GM04503 (cell line): ENCODE results near the gene TJP3.

Experiments
- DNase-seq: peaks from one replicate; pipeline ENCODE4 v3.0.0-alpha.2; 2012; ENCODE audit warnings: low read depth

TJP3 gene

DNA sequence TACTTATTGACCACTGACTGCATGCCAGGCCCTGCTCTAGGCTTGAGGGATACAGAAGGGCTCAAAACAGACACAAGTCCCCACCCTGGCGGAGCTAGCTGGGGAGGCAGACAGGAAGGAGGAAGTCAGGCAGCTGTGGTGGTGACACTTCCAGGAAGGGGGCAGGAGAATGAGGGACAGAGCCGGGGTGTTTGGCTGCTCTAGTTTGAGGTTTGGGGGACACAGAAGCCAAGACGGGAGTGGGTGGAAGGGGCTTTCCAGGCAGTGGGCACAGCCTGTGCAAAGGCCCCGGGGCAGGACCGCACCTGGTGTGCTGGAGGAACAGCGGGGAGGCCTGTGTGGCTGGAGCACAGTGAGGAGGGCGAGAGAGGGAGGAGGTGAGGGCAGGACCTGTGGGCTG, 58.3 kb downstream of the TJP3 start:
- DNase-seq, result no peak

DNA sequence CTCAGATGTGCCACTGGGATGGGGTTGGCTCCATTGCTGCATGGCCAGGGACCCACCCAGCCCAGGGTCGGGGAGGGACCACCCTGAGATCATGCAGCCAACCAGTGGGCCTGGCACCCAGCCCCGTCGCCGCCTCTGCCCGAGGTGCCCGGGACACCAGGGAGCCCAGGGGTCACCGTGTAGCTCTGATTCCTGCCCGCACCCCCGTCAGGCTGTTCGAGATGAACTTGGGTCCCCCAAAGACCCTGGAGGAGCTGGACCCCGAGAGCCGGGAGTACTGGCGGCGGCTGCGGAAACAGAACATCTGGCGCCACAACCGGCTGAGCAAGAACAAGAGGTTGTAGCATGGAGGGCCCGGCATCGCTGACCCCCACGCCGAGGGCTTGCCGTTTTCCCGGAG, 58.9 kb downstream of the TJP3 start:
- DNase-seq, result no peak

DNA sequence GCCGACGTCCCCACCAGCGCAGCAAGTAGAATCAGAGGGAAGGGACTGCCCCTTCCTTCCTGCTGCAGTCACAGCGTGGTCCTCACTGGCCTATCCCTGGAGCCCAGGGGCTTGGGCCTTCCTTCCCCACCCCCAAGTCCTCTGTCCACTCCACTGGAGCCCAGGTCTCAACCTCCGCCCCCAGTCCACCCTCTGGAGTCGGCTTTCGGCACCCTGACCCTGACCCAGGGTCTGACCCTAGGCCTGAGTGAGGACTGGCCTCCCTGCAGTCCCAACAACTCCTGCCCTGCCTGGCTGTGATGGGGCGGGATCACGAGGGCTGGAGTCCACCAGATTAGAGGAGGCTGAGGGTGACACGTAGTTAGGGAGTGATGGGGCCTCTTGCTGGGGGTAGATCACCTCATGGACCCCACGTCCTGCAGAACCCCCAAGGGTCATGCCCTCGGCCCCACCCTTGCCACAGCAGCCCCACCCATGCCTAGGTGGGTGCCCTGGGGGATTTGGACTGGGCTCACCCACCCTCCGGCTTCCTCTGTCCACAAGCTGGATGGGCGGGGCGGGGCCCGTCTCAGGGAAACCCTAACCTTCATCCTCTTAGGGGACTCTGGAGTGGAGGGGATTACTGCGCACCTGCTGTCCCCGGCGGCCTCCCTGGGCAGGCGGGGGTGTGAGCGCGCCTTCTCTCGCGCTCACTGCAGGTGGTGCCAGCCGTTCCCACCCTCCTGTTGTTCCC, 60.0 kb downstream of the TJP3 start:
- DNase-seq, result no peak

DNA sequence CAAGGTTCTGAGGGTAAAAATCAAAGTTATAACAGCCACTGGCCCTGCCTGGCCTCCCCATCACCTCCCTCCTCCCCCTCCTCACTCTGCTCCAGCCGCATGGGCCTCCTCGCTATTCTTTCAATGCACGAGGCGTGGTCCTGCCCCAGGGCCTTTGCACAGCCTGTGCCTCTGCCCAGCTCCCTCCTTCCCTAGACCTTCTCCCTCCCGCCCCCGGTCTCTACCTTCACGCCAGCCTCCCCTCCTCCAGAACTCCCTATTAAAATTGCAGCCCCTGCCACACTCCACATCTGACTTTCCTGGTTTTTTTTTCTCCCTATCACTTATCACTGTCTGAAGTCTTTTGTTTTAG, 60.5 kb downstream of the TJP3 start:
- no peak for DNase-seq

DNA sequence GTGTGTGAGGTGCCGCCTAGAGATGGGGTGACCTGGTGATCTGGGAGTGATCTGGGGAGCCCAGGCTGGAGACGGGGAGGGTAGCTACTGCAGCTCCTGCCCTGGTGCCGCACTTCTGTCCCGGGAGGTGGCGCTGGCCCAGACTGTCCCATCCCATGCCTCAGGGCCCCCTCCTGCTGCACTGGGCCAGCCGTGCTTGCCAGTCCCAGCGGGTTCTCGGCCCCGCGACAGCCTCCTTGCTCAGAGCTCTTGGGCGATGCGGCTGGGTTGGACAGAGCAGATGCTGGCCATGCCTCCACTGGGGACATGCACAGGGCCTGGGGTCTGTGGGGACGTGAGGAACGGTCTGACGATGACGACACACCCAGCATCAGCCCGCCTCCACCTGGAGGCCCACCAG, 61.3 kb downstream of the TJP3 start:
- no peak for DNase-seq

- DNase-seq, result no peak
These were observed 62.2 kb downstream of the TJP3 start for GRCh38 chr19:3770136-3770999.

DNA sequence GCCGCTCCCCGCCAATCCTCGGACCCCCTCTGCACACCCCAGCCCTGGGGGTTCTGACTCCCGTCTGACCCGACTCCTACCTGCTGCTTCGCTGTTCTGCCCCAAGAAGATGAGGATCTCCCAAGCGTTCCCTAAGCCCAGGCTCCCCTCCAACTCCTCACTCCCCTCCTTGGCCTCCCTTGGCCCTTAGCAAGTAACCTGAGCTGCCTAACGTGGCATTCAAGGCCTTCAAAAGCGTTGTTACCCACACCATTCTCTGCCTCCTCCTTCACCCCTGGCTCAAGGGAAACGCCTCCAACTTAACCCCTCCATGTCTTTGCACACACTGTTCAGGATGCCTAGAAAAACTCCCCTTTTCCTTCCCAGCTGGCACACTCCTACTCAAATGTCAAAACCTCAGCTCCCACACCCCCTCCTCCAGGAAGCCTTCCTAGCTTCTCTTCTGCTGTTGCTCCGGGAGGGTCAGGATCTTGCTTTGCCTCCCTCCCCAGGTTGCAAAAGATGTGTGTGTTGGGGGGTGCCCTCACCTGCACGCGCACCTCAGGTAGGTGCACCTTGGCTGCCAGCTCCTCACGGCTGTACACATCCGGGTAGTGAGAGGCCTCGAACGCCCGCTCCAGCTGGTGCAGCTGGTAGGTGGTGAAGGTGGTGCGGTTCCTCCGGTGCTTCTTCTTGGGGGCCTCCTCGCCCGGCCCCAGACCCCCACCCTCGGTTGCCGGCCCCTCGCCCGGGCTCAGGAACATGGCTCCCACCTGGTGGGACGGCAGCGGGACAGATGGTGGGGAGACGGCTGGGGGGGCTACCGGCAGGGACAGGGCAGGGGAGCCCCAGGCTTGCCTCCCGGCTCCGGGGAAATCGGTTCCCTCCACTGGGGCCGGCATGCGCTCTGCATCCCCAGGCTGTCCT, 63.1 kb downstream of the TJP3 start:
- no peak for DNase-seq

DNA sequence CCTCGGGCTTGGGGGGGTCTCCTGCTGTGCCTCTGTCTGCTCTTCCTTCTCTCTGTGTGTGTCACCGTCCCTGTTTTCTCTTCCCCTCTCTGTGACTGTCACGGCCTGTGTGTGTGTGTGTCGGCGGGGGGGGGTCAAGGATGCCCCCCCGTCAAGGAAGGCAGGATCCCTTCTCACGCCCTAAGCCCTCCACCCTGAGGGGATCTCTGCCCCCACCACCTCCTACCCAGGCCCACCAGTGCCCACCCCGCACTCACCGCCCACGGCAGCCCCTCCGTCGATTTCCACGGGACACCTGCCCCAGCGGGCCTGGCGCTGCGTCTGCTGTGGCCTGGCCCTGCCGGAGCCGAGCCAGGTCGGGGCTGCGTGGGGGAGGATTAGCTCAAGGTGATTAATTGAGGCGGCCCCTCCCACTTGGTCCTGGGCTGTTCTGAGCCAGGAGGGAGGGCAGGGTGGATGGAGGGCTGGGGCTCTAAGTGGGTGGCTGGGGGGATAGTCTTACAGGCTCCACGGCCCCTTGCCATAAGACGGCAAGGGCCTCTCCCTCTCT, 63.8 kb downstream of the TJP3 start, which contains the start of gene RAX2:
TSS of gene RAX2 (minus strand) at position 323 of the 550 bp plus-strand sequence. CDS start 486 bp downstream, outside the sequence.
- DNase-seq, result no peak

- DNase-seq, result no peak
These were observed 65.8 kb downstream of the TJP3 start for GRCh38 chr19:3773814-3774515.

GRCh38 chr19:3774621-3775373, 66.6 kb downstream of the TJP3 start:
- DNase-seq, result no peak

DNA sequence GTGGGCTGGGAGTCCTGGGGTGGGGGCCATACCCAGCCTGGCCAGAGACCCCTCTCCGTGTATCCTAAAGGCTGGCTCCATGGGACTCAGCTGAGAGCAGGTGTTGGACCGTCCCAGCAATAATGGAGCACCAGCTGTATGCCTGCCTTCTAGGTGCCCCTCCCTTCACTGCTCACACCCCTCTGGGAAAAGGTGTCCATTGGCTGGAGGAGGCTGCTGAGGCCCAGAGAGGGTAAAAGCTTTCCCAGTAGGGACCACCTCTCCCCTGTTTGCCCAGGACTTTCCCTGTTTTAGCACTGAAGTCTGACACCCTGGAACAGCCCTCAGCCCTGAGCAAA, 67.2 kb downstream of the TJP3 start:
- DNase-seq, result no peak

DNA sequence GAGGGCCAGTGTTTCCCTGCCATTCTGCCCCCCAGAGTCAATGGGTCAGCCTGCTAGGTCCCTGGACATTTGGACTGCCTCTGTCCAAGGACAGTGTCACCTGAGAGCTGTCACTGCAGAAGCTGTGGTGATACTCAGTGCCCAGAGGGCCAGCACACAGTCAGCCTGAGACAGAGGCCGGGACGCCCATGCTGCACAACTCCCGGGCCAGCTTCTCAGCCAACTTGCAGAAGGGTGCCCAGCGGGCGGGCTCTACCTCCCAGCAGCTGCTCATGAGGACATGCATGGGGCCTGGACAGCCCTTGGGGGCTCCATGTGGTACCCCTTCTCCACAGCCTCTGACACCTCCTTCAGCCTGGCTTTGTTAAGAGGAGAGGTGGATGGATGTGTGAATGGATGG, 67.6 kb downstream of the TJP3 start:
- DNase-seq, result no peak

- no peak for DNase-seq
These were observed 68.4 kb downstream of the TJP3 start for GRCh38 chr19:3776479-3777040.

DNA sequence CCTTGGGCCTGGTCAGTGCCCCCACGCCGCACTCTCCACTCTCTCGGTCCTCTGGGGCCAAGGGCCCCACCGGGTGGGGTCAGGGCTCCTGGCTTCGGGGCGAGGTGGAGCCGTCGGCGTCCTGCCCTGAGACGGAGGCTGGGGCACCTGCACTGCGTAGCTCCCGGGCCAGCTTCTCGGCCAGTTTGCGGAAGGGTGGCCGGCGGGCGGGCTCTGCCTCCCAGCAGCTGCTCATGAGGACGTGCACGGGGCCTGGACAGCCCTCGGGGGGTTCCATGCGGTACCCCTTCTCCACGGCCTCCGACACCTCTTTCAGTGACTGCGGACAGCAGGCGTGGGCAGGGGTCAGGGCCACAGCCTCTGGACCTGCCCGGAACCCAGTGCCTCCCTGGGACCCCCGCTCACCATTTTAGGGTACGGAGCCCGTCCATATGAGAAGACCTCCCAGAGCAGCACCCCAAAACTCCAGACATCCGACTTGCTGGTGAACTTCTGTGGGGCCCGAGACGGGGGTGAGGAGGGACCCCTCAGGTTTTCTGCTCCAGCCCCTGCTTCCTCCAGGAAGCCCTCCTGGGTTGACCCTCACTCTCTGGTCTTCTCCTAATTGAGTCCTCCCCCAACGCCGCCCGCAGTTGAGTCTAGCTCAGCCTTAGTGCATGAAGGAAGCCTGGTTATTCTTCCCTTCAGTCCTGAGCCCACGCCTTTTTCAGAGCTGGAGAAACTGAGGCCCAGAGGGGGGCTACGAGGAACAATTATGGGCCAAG, 70.1 kb downstream of the TJP3 start:
- DNase-seq, result no peak

- no peak for DNase-seq
These were observed 70.9 kb downstream of the TJP3 start for GRCh38 chr19:3778899-3779723.

DNA sequence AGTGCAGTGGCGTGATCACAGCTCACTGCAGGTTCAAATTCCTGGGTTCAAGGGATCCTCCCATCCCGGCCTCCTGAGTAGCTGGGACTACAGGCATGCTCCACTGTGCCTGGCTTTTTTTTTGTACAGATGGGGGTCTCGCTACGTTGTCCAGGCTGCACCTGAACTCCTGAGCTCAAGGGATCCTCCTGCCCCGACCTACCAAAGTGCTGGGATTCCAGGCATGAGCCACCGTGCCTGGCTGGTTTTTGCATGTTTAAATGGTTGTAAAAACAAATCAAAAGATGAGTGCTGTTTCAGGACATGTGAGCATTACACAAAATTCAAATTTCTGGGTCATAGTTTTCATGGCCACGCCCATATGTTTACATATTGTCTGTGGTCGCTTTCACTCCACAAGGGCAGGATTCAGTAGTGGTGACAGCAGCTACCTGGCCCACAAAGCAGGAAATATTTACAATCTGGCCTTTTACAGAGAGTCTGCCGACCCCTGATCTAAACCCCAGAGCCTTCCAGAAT, 72.7 kb downstream of the TJP3 start:
- DNase-seq, result no peak

- no peak for DNase-seq
These were observed 73.4 kb downstream of the TJP3 start for GRCh38 chr19:3781603-3782002.

DNA sequence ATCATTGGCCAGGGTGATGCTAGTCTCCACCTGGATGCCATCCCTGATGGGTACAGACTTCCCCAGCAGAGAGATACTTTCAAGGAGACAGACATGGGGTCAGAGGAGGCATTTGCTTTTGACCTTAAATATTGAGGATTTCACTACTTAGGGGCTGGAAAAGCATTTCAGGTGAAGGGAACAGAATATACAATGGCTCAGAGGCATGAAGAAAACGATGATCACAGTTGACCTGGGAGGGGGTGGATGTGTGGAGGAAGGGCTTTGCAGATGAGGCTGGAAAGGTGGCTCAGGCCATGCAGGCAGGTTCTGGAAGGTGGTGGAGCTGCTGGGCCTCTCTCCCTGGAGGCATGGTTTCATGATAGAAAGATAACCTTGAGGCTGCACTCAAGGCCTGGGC, 74.1 kb downstream of the TJP3 start:
- no peak for DNase-seq

- DNase-seq, result no peak
These were observed 74.7 kb downstream of the TJP3 start for GRCh38 chr19:3782903-3783302.
